ENCODE results near the gene PTPRH.

Gene PTPRH

DNA sequence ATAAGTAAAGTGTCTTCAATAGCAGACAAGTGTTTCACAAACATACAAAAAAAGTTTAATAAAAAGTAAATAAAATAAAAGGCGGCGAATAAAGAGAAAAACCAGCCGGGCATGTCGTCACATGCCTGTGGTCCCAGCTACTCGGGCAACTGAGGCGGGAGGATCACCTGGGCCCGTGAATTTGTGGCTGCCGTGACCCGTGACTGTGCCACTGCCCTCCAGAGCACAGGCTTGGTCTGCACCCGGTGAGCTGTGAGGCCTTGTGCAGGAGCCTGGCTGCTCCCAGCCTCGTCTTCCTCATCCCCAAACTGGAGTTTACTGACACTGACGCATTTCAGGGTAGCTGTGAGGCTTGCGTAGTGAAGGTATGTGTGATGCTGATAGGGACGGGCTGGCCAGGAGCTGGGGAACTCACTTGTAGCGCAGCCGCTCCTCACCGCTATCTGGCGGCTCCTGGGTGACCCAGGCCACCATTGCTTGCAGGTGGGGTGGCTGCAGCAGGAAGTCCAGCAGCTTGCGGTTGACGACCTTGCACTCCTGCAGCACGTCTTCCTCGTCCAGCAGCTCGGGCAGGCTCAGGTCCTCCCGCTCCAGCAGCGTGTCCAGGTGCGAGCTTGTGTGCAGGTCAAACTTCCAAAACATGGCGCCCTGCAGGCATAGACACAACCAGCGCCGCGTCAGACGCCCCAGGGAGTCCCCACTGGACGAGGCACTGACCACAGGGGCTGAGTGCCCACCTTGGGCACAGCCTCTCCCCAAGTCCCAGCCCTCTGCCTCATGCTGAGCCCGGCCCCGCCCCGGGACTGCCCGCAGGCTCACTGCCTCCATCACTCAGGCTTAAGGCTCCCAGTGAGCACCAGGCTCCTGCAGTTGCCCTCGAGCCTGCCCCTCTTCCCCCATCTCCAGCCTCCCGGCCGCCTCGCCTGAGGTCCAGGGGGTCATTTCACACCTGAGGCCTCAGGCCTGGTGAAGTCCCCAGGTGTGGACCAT is 37.5 kb upstream of the PTPRH start:
- no peak for FAIRE-seq

DNA sequence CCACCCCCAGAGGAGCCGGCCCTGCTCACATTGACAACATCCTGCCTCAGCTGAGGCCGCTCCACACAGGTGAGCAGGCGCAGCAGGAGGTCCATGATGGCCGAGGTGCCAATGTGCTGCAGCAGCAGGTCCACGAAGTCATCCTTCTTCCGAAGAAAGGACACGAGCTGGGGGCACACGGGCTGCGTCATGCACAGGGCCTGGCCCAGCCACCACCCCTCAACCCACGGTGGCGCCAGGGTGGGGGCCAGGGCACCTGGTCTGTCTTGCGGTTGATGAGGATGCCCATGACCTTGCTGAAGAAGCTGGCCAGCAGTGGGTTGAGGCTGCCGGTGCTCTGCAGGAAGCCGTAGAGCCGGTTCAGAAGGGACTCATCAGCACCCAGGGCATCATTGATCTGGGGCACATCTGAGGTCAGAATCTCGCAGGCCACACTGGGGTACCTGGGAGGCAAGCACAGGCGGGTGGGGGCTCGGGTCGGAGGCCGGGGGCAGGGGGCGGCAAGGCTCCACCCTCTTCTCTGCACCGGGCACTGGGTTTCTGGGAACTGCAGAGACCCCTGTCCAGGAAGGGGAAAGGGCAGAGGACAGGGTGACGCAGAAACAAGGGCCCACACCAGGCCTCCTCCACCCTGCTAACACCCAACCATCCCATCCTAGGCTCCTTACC is 36.1 kb upstream of the PTPRH start:
- FAIRE-seq, result no peak

DNA sequence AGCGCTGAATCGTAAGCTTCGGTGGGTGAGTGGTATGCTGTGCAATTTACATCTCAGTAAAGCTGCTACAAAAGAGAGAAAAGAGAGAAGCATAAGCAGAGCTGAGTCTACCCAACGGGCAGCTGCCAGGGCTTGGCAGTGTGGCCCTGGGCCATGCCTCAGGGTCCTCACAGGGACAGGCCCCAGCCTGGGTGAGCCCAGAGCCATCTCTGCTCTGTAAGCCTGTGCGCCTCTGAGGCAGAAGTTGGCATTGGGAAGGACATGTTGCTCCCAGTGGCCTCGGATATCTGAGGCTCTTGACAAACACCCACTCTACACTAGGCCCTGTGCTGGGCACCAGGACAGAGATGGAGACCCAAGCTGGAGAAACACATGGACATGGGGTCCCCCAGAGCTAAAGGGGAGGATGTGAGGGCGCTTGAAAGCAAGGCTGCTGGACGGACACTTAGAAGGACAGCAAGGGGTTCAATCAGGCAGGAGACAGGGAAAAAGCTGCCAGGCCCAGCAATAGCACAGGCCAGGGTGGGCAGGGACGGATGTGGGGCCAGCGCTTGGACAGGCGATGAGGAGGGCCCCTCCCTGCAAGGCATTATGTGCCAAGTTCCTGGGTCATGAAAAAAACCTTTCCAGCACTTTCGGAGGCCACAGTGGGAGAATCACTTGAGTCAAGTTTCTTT is 34.8 kb upstream of the PTPRH start:
- FAIRE-seq, result no peak

DNA sequence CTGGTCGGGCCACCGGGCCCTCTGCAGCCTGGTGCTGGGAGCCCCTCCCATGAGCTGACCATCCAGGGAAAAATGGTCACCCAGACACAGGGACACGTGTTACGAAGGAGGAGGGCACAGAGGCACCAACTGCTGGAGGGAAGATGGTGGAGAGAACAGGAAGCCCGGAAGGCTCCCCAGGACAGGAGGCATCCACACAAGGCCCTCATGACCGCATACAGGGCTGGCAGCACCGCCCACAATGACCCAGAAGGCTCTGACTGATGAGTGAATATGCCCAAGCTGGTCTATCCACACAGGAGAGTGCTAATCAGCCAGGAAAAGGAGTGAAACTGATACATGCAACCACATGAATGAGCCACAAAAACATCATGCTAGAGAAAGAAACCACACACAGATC is 33.2 kb upstream of the PTPRH start:
- FAIRE-seq, result no peak

DNA sequence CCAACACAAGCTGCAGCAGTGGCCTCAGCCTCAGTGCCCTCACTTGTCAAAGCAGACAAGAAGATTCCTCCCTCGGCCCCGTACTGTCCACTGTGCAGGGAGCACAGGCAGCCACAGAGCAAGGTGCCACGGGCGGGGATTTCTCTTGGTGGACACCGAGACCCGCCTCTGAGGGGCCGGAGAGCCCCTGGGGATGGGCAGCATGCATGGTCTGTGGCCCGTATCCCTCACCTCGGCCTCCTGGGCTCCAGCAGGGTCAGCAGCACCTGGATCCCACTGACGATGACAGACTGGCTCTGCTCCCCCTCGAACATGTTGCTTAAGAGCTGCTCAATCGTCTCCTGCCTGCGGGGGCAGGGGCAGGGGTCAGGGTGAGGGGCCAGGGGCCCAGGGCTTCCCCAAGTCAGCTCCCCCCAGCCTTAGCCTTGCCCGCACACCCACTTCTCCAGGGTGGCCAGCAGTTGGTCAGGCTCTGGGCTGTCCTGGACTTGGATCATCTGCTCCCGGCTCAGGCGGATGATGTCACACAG is 32.7 kb upstream of the PTPRH start:
- no peak for FAIRE-seq

DNA sequence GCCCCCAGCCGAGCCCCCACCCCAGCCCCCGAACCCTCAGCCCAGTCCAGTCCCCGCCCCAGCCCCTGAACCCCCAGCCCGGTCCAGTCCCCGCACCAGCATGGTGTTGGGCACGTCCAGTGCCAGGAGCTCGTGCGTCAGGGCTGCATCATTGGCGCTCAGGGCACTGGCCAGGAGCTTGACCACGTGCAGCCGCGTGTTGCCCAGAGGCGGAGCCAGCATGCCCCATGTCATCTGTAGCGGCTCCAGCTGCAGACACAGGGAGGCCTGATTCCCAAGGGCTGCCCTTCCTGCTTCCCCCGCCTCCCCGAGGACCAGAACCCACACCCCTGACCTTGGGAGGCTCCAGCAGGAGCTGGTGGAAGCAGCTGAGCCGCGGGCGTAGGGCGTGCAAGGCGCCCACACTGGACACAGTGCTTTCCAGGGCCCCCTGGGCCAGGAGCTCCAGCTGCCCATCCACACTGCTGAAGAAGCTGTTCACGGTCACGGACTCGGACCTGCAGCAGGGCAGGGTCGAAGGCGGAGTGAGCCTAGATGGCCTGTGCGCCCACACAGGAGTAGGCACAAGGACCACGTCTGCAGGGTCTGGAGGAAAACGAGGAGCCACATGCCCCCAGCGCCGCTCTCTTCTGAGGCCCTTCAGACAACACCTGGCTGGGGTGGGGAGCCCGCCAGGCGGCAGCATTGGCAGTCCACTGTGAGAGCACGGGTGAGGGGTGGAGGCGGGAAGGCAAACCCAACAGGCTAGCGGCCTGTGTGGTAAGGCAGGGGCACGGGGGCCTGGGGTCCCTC is 32.0 kb upstream of the PTPRH start:
- no peak for FAIRE-seq

DNA sequence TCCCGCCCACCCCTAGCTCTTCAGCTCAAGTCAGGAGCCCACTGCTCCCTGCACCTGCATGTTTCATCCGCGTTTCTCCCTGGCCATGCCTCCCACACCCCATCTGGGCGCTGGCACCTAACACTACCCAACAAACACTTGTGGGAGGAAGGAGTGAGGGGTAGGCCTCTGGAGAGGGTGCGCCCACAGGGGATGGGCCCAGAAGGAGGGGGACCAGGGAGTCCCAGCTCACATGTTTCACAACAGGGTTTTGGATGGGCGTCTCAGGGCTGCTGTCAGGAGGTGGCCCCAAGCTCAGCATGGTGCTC is 31.4 kb upstream of the PTPRH start:
- no peak for FAIRE-seq

DNA sequence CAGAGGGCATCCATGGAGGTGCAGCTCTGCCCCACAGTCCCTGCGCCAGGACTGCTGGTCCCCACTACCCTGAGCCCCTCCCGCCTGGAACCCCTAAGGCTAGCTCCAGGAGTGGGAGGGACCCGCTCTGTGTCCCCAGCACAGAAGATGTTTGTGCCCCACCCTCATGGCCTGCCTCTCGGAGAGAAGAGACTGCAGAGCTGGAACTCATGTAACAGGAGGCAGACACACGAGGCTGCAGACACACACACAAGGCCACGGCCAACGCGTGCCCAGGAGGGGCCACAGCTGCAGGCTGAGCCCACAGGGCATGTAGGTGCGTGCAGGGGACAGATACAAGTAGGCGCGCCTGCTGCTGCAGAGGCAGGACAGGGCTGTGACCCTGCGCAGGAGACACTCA is 29.7 kb upstream of the PTPRH start:
- no peak for FAIRE-seq

DNA sequence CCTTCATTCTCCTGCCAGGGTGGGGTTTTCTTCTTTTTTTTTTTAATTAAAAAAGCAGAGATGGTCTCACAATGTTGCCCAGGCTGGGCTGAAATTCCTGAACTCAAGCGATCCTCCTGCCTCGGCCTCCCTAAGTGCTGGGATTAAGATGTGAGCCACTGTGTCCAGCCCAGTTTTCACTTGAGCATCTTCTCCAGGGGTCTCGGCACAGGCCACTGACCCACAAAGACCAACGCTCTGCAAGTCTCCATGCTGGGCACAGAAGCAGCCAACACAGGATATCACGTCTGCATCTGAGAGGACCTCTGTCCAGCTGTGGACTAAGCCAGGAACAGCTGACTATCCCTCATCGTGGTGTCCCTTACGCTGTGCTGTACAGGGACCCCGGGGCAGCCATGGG is 28.7 kb upstream of the PTPRH start:
- no peak for FAIRE-seq

DNA sequence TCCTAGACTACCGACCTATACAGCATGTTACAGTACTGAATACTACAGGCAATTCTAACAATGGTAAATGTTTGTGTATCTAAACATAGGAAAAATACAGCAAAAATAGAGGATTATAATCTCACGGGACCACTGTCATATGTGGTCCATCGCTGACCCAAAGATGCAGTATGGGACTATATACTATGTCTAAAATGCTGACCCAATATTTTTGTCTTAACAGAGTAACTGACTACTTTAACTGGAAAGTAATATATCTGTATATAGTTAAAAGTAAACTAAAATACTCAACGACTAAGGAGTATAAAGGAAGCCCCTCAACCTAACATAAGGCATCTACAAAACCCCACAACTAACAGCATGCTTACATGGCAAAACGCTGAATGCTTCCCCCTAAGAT is 23.7 kb upstream of the PTPRH start:
- no peak for FAIRE-seq

DNA sequence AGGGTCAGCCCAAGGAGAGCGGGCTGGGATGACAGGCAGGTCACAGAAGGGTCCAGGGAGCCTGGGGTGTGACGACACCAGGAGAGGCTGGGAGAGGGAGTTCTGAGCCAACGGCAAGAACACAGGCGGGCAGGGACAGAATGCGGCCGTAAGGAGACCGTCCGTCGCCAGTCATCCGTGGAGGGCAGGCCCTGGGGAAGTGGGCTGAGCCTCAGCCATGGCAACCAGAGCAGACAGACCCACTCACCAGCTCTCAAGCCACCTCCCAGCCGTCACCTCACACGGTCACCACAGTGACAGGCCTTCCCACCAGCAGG is 22.9 kb upstream of the PTPRH start:
- no peak for FAIRE-seq

DNA sequence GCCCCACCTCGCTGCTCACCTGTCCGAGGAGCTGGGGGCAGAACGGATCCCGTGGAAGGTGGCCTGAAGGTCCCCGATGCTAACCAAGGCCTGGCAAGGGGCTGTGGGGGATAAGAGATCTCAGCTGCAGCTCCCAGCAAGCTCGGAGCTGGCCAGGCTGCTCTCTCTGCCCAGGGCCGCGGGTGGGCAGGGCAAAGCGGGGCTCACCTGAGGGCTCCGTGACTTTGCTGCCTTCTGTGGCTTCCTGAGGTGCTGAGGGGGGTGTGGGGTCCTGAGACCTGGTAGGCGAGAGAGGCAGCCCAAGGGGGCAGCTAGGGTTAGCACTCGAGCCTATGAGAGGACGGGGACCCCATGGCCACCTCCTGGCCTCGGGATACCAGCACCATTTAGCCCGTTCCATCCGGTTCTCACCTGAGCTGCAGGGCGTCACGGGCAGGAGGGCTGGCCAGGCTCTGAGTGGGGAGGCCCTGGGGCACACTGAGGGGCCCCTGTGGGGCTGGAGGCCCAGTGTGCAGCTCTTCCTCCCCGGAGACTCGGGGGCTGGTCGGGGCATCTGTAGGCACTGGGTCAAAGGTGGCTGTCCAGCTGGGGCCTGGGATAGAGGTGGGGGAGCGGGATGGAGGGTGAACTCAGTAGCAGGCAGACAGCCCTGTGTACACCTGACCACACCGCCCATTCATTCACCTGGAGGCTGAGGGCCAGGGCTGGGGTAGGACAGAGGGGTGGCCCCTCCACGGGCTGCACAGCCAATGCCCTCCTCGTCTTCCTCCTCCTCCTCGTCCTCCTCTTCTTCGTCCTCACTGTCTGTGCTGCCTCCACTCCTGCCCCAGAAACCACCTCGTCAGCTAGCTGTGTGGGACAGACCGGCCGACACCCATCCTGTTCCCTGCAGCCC is 22.3 kb upstream of the PTPRH start:
- no peak for FAIRE-seq

DNA sequence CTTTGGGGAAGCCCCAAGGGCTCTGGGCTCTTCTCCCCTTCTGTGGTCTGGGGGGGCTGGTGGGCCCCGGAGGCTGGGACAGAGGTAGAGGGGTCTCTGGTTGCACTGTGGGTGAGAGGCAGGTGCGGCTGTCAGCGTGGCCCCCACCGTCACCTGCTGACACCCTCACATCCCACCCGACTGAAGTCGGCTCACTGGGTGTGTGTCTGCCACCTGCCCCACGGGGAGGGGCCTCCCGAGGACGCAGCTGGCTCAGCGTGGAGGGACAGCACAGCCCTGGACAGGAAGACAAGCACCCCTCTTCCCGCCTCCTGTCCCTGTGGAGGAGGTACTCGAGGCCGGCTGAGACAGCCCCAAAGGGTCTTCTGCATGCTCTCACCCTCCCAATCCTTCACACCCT is 21.5 kb upstream of the PTPRH start:
- no peak for FAIRE-seq

DNA sequence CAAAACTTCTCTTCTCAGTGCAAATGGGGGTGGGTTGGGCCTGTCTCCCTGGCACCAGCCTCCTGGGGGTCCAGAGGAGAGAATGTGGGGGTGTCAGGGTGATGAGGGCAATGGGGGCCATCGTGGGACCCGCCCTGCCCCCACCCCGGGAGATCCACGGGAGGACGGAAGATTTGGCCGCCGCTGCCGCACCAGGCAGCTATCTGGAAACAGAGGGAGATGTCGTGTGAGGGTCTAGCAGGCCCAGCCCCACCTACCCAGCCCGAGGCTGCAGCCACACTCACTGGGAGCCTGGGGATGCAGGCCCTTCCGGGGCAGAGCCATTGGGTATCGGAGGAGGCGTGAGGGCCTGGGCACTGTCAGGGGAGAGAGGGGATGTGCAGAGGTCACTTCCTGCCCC is 21.0 kb upstream of the PTPRH start:
- FAIRE-seq, result no peak

DNA sequence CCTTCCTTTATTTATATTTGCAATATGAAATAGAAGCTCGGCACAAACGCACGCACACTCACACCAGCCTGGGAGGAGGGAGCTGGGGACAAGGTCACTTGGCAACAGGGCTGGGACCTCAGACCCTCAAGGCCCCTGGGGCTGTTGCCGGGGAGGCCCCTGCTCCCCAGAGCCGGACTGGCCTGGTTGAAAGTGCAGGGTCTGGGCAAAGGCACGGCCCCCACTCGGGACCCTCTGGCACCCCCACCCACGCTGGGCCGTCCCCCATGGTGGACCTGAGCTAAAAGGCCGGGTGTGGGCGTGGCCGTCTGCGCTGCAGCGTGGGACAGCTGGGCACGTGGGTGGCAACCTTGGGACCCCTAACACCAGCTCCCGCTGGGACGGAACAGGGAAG is 20.5 kb upstream of the PTPRH start:
- FAIRE-seq, result no peak

DNA sequence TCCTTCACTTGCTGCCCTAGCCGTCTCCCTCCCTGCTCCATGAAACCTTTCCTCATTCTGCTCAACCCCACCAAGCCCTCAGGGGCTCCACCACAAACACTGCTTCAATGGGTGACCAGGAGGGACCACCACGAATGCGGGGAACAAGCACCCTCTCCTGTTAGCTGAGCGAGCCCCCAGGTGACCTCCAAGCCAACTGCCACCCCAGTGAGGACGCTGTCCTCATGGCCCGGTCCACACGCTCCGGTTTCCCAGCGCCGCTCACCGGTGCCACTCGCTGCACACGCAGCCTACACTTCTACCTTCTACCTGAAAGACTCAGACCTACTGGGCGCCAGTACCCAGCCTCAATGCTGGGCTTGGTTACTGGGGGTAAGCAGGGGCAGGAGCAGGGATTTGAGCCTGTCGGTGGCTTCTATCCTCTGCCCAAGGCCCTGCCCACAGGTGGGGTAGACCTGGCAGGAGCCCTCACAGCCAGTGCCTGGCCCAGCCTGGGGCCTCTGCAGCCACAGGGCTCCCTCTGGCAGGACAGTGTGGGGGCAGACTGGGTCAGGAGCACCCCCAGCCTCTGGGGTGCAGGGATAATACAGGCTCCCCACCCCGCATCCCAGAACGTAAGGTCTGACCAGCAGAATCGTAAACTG is 20.0 kb upstream of the PTPRH start:
- FAIRE-seq, result no peak

DNA sequence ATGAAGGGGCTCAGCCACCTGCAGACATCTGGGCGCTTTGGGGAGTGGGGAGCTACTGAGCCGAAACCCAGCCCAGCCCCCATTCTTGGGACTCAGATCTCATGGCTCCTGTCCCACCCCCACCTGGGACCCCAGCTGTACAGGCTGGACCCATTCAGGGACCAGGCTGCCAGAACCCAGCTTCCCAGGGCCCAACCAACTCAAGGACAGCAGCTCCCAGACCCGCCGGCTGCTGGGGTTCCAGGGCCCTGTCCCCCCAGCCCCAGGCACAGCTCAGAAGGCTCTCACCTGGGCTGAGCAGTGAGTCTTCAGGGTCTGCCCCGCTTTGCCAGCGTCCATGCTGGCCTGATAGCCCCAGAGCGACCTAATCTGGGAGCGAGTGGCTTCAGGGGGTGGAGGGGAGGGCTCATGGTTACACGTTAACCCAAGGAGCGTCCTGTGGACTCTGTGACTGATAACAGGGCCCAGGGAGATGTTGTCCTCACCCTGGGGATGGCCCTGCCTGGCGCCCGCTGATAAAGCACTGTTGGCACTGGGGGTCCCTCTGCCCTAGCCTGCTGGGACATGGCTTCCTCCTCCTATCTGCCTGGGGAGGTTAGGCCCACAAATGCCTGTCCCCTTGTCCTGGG is 19.2 kb upstream of the PTPRH start, which contains the start of gene TMEM86B:
TMEM86B (minus strand) TSS at position 361 of the 629 bp plus-strand sequence; CDS start at position 339, 22 bp downstream.
- FAIRE-seq, result no peak

DNA sequence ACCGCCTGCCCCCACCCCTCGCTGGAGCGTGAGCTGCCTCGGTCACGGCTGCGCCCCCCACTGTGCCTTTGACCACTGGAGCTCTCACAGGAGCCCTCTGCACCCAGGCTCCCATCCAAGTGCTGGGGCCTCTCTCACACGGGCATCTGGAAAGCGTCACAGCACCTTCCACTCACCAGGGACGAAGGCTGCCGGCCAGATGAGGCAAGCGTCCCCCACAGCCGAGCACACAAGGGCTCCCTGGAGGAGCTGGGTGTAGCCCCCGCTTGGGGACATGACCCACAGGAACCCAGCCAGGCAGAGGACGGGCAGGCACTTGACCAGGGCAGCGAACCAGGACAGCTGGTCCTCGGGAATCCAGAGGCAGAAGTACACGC is 18.7 kb upstream of the PTPRH start:
- no peak for FAIRE-seq

DNA sequence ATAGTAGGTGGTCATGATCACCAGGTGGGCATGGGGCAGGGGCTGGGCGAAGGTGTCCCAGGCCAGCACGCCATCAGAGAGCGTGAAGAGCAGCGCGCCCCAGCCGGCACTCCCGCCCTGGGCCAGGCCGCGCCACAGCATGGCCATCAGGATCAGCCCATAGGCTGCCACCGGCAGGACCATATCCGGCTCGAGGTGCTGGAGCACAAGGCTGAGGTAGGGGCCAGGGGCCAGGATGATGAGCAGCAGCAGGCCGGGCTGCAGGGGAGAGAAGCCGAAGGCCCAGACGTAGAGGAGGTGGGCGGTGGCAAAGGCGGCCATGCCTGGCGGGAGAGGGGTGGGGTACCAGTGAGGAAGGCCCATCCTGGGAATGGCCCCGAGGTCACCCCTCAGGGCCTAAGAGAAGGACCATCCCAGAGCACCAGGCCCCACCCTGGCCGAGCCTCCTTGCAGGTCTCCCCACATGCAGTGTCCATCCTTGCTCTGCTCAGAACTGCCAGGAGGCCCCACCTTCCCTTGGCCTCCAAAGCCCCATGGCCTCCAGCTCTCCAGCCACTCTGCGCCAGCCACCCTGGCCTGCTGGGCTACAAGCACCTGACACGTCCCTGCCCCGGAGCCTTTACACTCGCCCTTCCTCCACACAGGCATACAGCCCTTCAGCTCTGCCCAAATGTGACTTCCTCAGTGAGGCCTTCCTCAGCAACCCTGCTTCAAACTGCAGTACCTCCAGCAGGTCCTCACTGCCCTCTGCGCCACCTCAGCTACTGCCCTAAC is 18.1 kb upstream of the PTPRH start:
- FAIRE-seq, result no peak

DNA sequence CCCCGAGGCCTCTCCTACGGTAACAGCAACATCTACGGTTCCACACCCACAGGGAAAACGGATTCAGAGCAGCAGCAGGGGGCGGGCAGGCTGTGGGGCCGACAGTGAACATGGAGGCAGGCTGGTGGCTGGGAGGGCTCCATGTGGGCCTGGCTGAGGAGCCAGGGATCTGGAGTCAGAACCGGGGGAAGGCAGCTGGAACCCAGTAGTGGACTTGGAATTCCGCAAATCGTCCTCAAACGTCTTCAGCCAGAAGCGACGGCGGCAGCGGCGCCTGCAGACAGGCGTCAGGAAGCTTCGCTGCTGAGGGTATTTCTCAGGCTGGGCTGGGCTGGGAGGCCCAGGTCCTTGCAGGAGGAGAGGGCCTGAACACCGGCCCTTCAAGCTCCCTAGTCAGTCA is 17.5 kb upstream of the PTPRH start:
- no peak for FAIRE-seq

Data from G401.6 (cell line).